Tibial nerve (tissue), 4 donors: Measurements from ENCODE around the gene PTPRE. TPM values are rescaled to one million over a fixed set of nuclear protein-coding genes. Genes with fewer than 3 reads are reported as not detected.

Experiments used
- DNase-seq, 2 donors: peaks; one replicate each; pipeline ENCODE4 v3.0.0-alpha.2; 2019; ENCODE audit warnings: low spot score in 2 of 2
- H3K27ac ChIP-seq, 4 donors: fragments of 200-600 bp; sonication (generic) in 3 of 4; one replicate each; pipeline ENCODE4 v1.5.1; 2017 to 2019; ENCODE audit warnings: mild to moderate bottlenecking in 1 of 4
- H3K27me3 ChIP-seq, 2 donors: fragments of 200-600 bp; sonication (generic) in 1 of 2; one replicate each; pipeline versions ENCODE4 v1.5.1 to v1.6.0; 2017 to 2019
- H3K36me3 ChIP-seq, 3 donors: fragments of 200-600 bp; sonication (generic); one replicate each; pipeline ENCODE4 v1.5.1; 2018 to 2019
- H3K4me1 ChIP-seq, 4 donors: fragments of 200-600 bp; sonication (generic) in 3 of 4; one replicate each; pipeline ENCODE4 v1.5.1; 2017 to 2019
- H3K4me3 ChIP-seq, 4 donors: fragments of 200-600 bp; sonication (generic) in 3 of 4; one replicate each; pipeline ENCODE4 v1.5.1; 2017 to 2019; ENCODE audit warnings: mild to moderate bottlenecking in 1 of 4, moderate library complexity in 1 of 4
- H3K9me3 ChIP-seq, 4 donors: fragments of 200-600 bp; sonication (generic) in 3 of 4; one replicate each; pipeline ENCODE4 v1.5.1; 2017 to 2019
- EP300 ChIP-seq, 2 donors: sonication (generic); formaldehyde crosslinking; IDR thresholded peaks; one replicate each; pipeline ENCODE4 v1.6.1; 2017; ENCODE audit warnings: antibody characterized with exemption in 2 of 2, mild to moderate bottlenecking in 1 of 2
- POLR2A ChIP-seq, 2 donors: fragments of 450-650 bp; IDR thresholded peaks; one replicate each; pipeline ENCODE4 v1.6.1; 2017; ENCODE audit warnings: antibody characterized with exemption in 2 of 2, mild to moderate bottlenecking in 2 of 2, moderate library complexity in 2 of 2
- WGBS, 2 donors: methylation state at CpG; one replicate each; pipeline ENCODE4 v1.1.5; 2018; 5-methylcytosine and 5-hydroxymethylcytosine counted together
- total RNA-seq, 4 donors: library from RNA; depleted of rRNA; stranded (reverse); fragments of >200 nt; gene quantifications; one replicate each; pipeline ENCODE4 v1.1.0, GENCODE V29; 2016
- TF ChIP-seq, protein P1 (sequence below), 5 experiments: fragments of 200-600 bp in 3 of 5; fragments of 450-650 bp in 2 of 5; sonication (generic) in 3 of 5; IDR thresholded peaks; one replicate each; pipeline ENCODE4 v1.5.1; 2016 to 2019; ENCODE audit warnings: antibody characterized with exemption in 5 of 5, mild to moderate bottlenecking in 3 of 5, moderate library complexity in 2 of 5

PTPRE gene
- total RNA-seq, 4 donors from 2014 or later = 19.0 to 38.1 (median 25.8) TPM

DNA sequence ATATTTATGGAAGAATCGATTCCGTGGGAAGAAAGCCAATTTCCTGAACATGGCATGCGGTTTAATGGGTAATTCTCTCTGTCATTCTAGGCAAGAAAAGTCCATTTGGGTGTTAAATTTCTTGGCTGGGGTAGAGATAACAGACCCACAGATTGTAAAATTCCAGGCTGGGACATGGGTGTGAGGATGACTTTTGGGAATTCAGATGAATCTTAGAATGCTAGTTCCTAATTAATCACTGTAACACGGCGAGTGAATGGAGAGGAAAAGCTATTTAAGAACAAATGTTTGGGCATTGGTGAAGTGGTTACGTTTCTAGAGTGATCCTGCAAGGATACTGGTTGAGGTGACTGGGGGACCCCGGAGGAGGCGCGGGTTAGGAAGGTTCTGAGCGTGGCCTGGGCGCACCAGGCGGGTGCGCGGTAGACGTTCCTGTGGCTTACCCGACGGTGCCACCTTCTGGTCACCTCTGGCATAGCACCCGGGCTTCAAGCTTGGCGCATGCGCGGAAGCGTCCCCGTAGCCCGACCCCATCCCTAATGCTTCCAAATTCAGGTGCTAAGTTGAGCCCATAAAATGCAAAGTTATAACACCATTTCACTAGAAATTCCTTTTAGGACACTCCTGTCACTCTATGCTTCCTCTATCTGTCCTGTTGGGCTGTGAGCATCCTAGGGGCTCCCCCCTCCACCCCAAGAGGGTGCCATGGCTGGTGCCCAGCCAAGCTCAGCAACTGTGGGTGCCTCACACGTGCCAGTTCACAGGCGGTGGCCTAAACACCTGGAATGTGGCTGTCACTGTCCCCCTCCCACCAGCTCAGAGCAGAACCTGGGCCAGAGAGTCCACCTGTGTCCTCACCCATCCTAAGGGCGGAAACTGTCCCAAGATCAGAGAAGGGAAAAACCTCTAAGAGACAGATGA is 104.4 kb downstream of the PTPRE start:
- no peaks in the 10 kb centered on the region for H3K9me3 ChIP-seq
- peaks cover 0 to 52% (median 10%) of the 10 kb centered on the region in 4 donors for H3K4me1 ChIP-seq
- H3K27ac ChIP-seq = peak overlapping the region in 1 of 4 donors; percentile 1
- H3K4me3 ChIP-seq = no peak overlapping the region
- no peaks in the 10 kb centered on the region for H3K27me3 ChIP-seq
- TF ChIP-seq, protein P1, sequence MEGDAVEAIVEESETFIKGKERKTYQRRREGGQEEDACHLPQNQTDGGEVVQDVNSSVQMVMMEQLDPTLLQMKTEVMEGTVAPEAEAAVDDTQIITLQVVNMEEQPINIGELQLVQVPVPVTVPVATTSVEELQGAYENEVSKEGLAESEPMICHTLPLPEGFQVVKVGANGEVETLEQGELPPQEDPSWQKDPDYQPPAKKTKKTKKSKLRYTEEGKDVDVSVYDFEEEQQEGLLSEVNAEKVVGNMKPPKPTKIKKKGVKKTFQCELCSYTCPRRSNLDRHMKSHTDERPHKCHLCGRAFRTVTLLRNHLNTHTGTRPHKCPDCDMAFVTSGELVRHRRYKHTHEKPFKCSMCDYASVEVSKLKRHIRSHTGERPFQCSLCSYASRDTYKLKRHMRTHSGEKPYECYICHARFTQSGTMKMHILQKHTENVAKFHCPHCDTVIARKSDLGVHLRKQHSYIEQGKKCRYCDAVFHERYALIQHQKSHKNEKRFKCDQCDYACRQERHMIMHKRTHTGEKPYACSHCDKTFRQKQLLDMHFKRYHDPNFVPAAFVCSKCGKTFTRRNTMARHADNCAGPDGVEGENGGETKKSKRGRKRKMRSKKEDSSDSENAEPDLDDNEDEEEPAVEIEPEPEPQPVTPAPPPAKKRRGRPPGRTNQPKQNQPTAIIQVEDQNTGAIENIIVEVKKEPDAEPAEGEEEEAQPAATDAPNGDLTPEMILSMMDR (IDR thresholded peaks at IDR 0.05) = peak; percentile 96 to 98 (median 98)
- TF ChIP-seq POLR2A (IDR thresholded peaks at IDR 0.05) (no peak), EP300 (IDR thresholded peaks at IDR 0.05) (peak in 1 of 2 donors; percentile 56)
- no peaks in the 10 kb centered on the region for H3K36me3 ChIP-seq
- peak; percentile 70 to 90 for DNase-seq
- WGBS, 2 donors = 14 to 16% methylated on average over 27 of the region's 27 CpGs

DNA sequence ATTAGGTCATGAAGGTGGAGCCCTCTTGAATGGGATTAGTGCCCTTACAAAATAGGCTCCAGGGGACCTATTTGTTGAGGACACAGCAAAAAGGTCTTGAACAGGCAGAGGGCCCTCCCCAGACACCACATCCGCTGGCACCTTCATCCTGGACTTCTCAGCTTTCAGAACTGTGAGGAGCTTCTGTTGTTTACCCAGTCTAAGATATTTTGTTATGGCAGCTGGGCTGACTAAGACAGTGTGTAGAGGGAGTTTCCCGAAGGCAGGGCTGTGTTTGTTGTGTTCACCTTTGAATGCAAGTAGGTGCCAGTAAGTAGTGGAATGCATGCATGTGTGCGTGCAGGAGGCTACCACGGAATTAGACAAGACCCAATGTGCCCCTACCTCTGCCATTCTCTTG is 106.7 kb downstream of the PTPRE start:
- Histone ChIP-seq H3K27ac (no peak overlapping the region), H3K27me3 (no peaks in the 10 kb centered on the region), H3K4me1 (peaks cover 0 to 35% (median 10%) of the 10 kb centered on the region in 4 donors), H3K4me3 (no peak overlapping the region), H3K36me3 (no peaks in the 10 kb centered on the region), H3K9me3 (no peaks in the 10 kb centered on the region)
- DNase-seq = no peak
- WGBS, 2 donors = 91 to 97% methylated on average over 4 of the region's 4 CpGs
- TF ChIP-seq EP300 (IDR thresholded peaks at IDR 0.05) (no peak), POLR2A (IDR thresholded peaks at IDR 0.05) (no peak)
- TF ChIP-seq, protein P1 (IDR thresholded peaks at IDR 0.05) = no peak

DNA sequence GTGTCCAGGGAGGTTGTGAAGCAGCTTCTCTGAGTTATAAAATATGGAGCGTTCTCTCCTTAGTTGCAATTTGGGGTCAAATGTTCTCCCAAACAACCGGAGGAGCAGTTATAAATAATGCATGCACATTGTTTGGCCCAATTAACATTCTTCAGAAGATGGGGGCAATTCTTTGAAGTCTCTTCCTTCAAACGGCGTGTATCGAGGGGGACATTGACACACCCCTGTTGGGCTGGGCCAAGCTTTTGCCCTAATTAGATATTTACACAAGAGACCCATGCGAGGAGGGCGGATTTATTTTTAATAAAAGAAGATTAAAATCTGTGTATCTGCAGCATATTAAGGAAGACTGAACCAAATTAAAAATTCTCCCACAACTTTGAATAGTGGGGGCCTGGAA is 107.3 kb downstream of the PTPRE start:
- Histone ChIP-seq H3K27me3 (no peaks in the 10 kb centered on the region), H3K27ac (no peak overlapping the region), H3K9me3 (no peaks in the 10 kb centered on the region), H3K36me3 (no peaks in the 10 kb centered on the region), H3K4me3 (no peak overlapping the region), H3K4me1 (peaks cover 0 to 28% (median 8%) of the 10 kb centered on the region in 4 donors)
- no peak for DNase-seq
- no peak for TF ChIP-seq POLR2A (IDR thresholded peaks at IDR 0.05)
- WGBS, 2 donors = 69 to 70% methylated on average over 7 of the region's 7 CpGs

DNA sequence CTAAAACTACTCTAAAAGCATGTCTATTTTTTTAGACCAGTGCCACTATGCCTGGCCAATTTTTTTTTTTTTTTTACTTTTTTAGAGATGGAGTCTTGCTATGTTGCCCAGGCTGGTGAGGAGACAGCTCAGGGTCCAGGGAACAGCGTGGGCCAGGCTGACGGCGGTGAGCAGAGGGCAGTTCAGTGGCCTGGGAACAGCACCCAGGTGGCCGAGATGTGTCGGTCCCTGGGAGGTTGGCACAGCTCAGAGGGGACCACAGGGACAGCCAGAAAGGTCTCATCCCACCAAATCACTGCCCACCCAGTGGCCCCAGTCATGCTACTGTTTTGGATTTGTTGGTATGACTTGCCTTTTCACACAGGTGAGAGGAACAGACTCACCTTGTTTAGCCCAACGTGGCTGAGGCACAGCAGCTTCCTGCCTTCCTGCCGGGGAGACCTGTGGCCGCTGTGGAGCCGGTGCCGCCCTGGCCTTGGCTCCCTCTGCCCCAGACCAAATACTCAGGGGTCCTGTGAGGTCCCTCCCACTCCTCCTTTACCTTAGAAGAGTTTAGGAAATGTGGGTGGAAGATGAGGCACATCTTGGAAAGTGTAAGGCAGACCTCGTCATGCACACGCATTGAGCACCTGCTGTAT is 109.6 kb downstream of the PTPRE start:
- Histone ChIP-seq H3K27me3 (no peaks in the 10 kb centered on the region), H3K27ac (no peak overlapping the region), H3K4me3 (no peak overlapping the region), H3K36me3 (no peaks in the 10 kb centered on the region), H3K9me3 (no peaks in the 10 kb centered on the region), H3K4me1 (peaks cover 0 to 6% (median 0%) of the 10 kb centered on the region in 4 donors)
- 90 to 95% methylated on average over 12 of the region's 12 CpGs for WGBS, 2 donors
- DNase-seq = no peak
- TF ChIP-seq POLR2A (IDR thresholded peaks at IDR 0.05) = no peak
- no peak for TF ChIP-seq EP300 (IDR thresholded peaks at IDR 0.05)
- TF ChIP-seq, protein P1 (IDR thresholded peaks at IDR 0.05) = no peak

DNA sequence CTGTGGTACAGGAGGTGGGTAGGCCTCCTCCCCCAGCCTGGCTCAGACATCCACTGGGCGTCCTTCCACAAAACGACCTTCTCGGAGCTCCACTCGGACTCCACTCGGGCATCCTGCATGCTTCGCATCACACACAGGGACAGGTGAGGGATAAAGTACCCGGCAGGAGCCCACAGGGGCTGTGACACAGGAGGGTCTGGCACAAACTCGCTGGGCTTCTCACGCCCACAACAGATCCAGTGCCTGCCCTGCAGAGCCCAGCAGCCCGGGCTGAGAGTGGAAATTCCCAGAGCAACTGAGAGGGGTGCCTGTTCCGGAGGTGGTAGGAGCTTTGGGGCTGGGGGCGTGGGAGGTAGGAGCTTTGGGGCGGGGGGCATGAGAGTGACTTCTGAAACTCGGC is 110.9 kb downstream of the PTPRE start:
- Histone ChIP-seq H3K4me3 (no peak overlapping the region), H3K36me3 (no peaks in the 10 kb centered on the region), H3K27ac (no peak overlapping the region), H3K9me3 (no peaks in the 10 kb centered on the region), H3K4me1 (peaks cover 0 to 5% (median 0%) of the 10 kb centered on the region in 4 donors), H3K27me3 (no peaks in the 10 kb centered on the region)
- no peak for DNase-seq
- TF ChIP-seq, protein P1 (IDR thresholded peaks at IDR 0.05) = no peak
- TF ChIP-seq EP300 (IDR thresholded peaks at IDR 0.05) (no peak), POLR2A (IDR thresholded peaks at IDR 0.05) (no peak)
- 66 to 68% methylated on average over 13 to 14 of the region's 14 CpGs for WGBS, 2 donors
